Limb (tissue), 2 donors: ENCODE results near the gene TBC1D19.
A peak's percentile ranks its signal among the peaks of the same experiment; 100 is the strongest.
"Not testable (repeated sequence)": the region's sequence is repeated elsewhere in the genome, so short reads cannot be mapped to it uniquely, and the experiment has no call there.

Source experiments
- DNase-seq, 2 donors: peaks; one replicate each; pipeline ENCODE4 v3.0.0-alpha.2; 2016; ENCODE audit errors: extremely low spot score in 2 of 2

TBC1D19 gene

GRCh38 chr4:26583865-26584652 lies at the start of gene TBC1D19:
Gene TBC1D19, plus strand, starts transcription at chr4:26584084. Its CDS starts 110 bp downstream, at chr4:26584194.
- peak; percentile 90 to 92 for DNase-seq

GRCh38 chr4:26542991-26543390 lies 40.9 kb upstream of the TBC1D19 start:
- DNase-seq: no peak

- DNase-seq: no peak
Observed at GRCh38 chr4:26544421-26544820, 39.5 kb upstream of the TBC1D19 start.

GRCh38 chr4:26548379-26548778 lies 35.5 kb upstream of the TBC1D19 start:
- DNase-seq: not testable (repeated sequence)

GRCh38 chr4:26557164-26557563 lies 26.7 kb upstream of the TBC1D19 start:
- DNase-seq: peak; percentile 55 to 62

- no peak for DNase-seq
Observed at GRCh38 chr4:26558166-26558895, 25.6 kb upstream of the TBC1D19 start.

GRCh38 chr4:26566133-26566532 lies 17.8 kb upstream of the TBC1D19 start:
- no peak for DNase-seq

- DNase-seq: no peak
Observed at GRCh38 chr4:26568446-26568994, 15.4 kb upstream of the TBC1D19 start.

GRCh38 chr4:26570596-26570995 lies 13.3 kb upstream of the TBC1D19 start:
- DNase-seq: no peak

GRCh38 chr4:26573389-26573794 lies 10.5 kb upstream of the TBC1D19 start:
- no peak for DNase-seq

- no peak for DNase-seq
Observed at GRCh38 chr4:26574563-26574962, 9.3 kb upstream of the TBC1D19 start.

GRCh38 chr4:26576231-26576739 lies 7.6 kb upstream of the TBC1D19 start:
- DNase-seq: no peak

GRCh38 chr4:26577066-26577465 lies 6.8 kb upstream of the TBC1D19 start:
- no peak for DNase-seq

- no peak for DNase-seq
Observed at GRCh38 chr4:26579169-26579568, 4.7 kb upstream of the TBC1D19 start.

- not testable (repeated sequence) for DNase-seq
Observed at GRCh38 chr4:26581341-26581740, 2.5 kb upstream of the TBC1D19 start.

- DNase-seq: no peak
Observed at GRCh38 chr4:26583538-26583864, 383 bp upstream of the TBC1D19 start.

- DNase-seq: no peak
Observed at GRCh38 chr4:26584725-26585124, 841 bp downstream of the TBC1D19 start.

GRCh38 chr4:26589705-26590104 lies 5.8 kb downstream of the TBC1D19 start:
- DNase-seq: no peak

- DNase-seq: no peak
Observed at GRCh38 chr4:26590639-26591038, 6.8 kb downstream of the TBC1D19 start.

GRCh38 chr4:26593557-26593956 lies 9.7 kb downstream of the TBC1D19 start:
- DNase-seq: not testable (repeated sequence)

GRCh38 chr4:26594371-26594770 lies 10.5 kb downstream of the TBC1D19 start:
- DNase-seq: no peak

GRCh38 chr4:26594778-26595177 lies 10.9 kb downstream of the TBC1D19 start:
- DNase-seq: no peak
